Type B pancreatic cell (in vitro differentiated cells): ENCODE results near the gene NISCH. TPM values are rescaled to one million over a fixed set of nuclear protein-coding genes. Genes with fewer than 3 reads are reported as not detected.

ENCODE experiments used
- DNase-seq: peaks from one replicate; pipeline ENCODE4 v3.0.0; 2021; ENCODE audit warnings: mixed read lengths; ENCODE audit not compliant: unreplicated experiment; ENCODE audit errors: extremely low spot score
- H3K27ac Mint-ChIP-seq: 2 replicates; pipeline ENCODE4 v1.8.0; 2021; ENCODE audit warnings: mild to moderate bottlenecking, mixed read lengths
- H3K27me3 Mint-ChIP-seq: 2 replicates; pipeline ENCODE4 v1.8.0; 2021; ENCODE audit warnings: mixed read lengths
- H3K36me3 Mint-ChIP-seq: 2 replicates; pipeline ENCODE4 v1.8.0; 2021; ENCODE audit warnings: mixed read lengths
- H3K4me1 Mint-ChIP-seq: one replicate; pipeline ENCODE4 v1.8.0; 2021; ENCODE audit warnings: mixed read lengths; ENCODE audit not compliant: unreplicated experiment
- H3K4me3 Mint-ChIP-seq: 2 replicates; pipeline ENCODE4 v1.8.0; 2021; ENCODE audit warnings: mild to moderate bottlenecking, mixed read lengths
- H3K9me3 Mint-ChIP-seq: 2 replicates; pipeline ENCODE4 v1.8.0; 2021; ENCODE audit warnings: mixed read lengths
- total RNA-seq: library from RNA; stranded (reverse); gene quantifications from 2 replicates; pipeline ENCODE4 v1.2.1, GENCODE V29; 2021; ENCODE audit warnings: low replicate concordance
- TF ChIP-seq, protein P1 (sequence below): fragments of 200-600 bp; sonication (generic); conservative IDR thresholded peaks from 2 replicates; pipeline ENCODE4 v1.5.0; 2021; ENCODE audit warnings: antibody characterized with exemption, mild to moderate bottlenecking

The NISCH gene
- total RNA-seq, 1 donor from 2014 or later: 149 TPM

DNA sequence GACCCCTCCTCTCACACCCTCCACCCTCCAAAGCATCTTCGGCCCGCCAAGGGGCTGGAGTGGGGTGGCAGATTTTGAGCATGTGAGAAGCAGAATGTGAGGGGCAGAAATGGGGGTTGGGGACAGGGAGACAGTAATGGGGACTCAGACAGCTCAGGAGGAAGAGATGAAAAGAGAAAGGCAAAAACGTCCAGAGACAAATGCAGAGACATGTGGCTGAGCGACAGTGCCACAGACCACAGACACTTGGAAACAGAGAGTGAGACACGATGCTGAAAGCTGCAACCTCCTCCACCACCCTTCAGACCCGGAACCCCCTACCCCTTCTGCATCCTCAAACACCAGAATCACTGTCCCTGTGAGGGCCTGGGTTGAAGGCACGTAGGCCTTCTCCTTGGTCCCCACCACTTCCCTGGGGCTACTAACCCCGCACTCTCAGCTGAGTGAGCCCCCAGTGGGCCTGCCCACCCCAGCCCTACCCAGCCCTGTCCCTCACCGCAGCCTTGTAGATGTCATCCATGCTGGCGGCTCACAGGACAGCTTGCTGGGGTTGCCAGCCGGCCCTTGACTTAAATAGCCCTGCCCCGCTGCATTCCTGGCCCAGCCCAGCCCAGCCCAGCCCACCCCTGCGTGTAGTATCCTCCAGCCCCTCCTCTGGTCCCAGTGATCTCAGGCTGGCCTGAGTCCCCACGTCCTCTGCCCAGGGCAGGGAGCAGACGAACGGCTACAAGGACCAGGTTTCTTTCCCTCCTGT is 1.7 kb upstream of the NISCH start, which contains the start of gene TNNC1:
TSS of gene TNNC1 (minus strand) at position 546 of the 754 bp plus-strand sequence. CDS start at position 520, 26 bp downstream.
- Mint-ChIP-seq H3K4me1 (peaks cover 30% of the 10 kb centered on the region), H3K36me3 (peaks cover 6% of the 10 kb centered on the region), H3K9me3 (no peaks in the 10 kb centered on the region), H3K27me3 (no peaks in the 10 kb centered on the region), H3K27ac (peak within 1 kb of the TSS; percentile 92), H3K4me3 (peak within 1 kb of the TSS; percentile 94)
- TF ChIP-seq, protein P1, sequence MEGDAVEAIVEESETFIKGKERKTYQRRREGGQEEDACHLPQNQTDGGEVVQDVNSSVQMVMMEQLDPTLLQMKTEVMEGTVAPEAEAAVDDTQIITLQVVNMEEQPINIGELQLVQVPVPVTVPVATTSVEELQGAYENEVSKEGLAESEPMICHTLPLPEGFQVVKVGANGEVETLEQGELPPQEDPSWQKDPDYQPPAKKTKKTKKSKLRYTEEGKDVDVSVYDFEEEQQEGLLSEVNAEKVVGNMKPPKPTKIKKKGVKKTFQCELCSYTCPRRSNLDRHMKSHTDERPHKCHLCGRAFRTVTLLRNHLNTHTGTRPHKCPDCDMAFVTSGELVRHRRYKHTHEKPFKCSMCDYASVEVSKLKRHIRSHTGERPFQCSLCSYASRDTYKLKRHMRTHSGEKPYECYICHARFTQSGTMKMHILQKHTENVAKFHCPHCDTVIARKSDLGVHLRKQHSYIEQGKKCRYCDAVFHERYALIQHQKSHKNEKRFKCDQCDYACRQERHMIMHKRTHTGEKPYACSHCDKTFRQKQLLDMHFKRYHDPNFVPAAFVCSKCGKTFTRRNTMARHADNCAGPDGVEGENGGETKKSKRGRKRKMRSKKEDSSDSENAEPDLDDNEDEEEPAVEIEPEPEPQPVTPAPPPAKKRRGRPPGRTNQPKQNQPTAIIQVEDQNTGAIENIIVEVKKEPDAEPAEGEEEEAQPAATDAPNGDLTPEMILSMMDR: no peak
- DNase-seq: no peak

DNA sequence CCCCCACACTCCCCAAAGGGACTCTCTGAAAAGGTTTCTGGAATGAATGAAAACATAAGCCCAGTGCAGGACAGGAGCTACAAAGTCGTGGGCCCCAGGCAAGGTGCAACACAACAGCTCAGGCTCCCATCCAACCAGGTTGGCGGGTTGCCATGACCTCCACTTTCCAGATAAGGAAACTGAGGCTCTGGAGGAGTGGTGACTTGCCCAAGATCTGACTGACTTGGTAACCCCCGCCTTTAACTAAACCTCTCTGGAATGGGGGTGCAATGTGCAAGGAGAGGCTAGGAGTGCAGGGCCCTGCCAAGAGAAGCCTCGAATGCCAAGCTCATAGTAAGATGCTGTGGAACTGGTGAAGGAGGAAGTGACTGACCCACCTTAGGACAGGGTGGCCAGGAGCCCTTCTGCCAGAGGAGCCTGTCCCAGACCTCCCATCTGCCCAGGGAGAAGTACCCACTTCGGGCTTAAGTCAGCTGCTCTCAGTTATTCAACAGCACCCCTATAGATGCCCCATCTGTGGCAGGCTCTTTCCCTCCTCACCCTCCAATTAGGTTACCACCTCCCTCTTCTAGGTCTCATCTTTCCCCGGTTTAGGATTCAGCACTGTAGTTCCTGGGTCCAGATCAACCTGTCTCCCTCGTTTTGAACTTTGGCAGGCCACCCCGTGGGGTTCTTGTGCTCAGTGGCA is 1.0 kb upstream of the NISCH start:
- H3K36me3 Mint-ChIP-seq: peaks cover 6% of the 10 kb centered on the region
- H3K9me3 Mint-ChIP-seq: no peaks in the 10 kb centered on the region
- peaks cover 30% of the 10 kb centered on the region for H3K4me1 Mint-ChIP-seq
- DNase-seq: no peak
- peak overlapping the region; percentile 94 for H3K4me3 Mint-ChIP-seq
- no peaks in the 10 kb centered on the region for H3K27me3 Mint-ChIP-seq
- H3K27ac Mint-ChIP-seq: peak overlapping the region; percentile 92
- TF ChIP-seq, protein P1: no peak

DNA sequence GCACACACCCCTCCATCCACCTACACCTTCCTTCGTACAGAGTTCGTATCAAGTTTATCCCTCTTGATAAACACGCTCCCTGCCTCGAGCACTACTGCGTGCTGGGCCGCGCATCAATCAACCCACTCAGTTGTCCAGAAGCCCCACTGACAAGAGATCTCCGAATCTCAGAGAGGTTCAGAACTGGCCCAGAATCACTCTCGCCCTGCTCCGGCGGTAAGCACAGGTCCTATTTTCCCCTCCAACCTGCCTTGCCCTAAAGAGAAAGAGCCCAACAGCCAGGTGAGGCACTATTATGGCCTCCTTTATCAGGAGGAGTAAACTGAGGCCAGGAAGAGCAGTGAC is 494 bp upstream of the NISCH start:
- DNase-seq: no peak
- Mint-ChIP-seq H3K27ac (peak overlapping the region; percentile 92), H3K27me3 (no peaks in the 10 kb centered on the region), H3K9me3 (no peaks in the 10 kb centered on the region), H3K36me3 (peaks cover 6% of the 10 kb centered on the region), H3K4me1 (peaks cover 30% of the 10 kb centered on the region), H3K4me3 (peak overlapping the region; percentile 94)
- TF ChIP-seq, protein P1: no peak

DNA sequence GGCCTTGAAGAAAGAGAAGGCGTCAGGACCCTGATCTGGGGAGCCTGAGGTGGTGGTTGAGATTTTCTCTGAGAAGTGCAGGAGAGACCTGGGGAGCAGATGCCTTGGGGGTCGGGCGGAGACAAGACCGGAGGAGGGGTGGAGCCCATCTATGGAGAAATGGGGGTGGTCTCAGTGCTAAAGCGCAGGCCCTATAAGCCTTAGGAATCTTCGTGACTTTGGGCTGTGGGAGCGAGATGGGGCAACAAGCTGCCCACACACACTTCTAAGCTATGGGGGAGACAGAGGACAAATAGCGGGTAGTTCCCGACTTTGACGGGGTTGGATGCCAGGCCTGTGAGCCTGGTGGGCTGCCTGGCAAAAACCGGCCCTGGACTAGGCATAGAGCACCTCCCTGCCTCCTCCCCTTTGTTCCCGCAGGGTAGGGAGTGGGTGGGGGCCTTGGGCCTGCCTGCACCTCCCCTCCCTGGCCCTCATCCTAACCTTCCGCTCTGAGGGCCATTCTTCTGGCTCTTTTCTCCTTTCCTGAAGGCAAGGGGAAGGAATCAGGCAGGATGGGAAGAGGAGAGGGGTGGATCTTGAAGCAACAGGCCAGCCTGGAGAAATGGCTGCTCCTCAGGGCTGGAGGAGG is 880 bp downstream of the NISCH start:
- Mint-ChIP-seq H3K36me3 (peaks cover 6% of the 10 kb centered on the region), H3K4me3 (peak overlapping the region; percentile 94), H3K4me1 (peaks cover 30% of the 10 kb centered on the region), H3K9me3 (no peaks in the 10 kb centered on the region), H3K27ac (peak overlapping the region; percentile 83), H3K27me3 (no peaks in the 10 kb centered on the region)
- DNase-seq: no peak
- TF ChIP-seq, protein P1: no peak

DNA sequence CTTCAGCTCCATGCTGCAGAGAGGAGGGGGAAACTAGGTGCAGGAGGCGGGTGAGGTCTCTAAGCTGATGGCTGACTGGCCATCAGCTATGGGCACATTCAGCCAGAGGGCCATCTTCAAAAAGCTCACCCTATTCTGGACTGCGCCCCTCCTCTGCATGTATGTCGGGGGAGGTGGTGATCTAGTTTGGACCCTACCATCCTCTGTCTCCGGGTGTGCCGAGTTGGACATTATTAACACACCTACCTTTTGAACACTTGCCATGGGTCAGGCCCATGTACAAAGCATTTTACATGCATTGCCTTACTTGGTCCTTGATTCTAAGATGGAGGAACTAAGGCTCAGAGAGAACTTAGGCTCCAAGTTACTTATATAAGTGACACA is 1.4 kb downstream of the NISCH start:
- Mint-ChIP-seq H3K27ac (peak overlapping the region; percentile 83), H3K27me3 (no peaks in the 10 kb centered on the region)

More for the DNA sequence above, 1.4 kb downstream of the NISCH start:
- peak overlapping the region; percentile 94 for H3K4me3 Mint-ChIP-seq
- H3K36me3 Mint-ChIP-seq: peaks cover 6% of the 10 kb centered on the region
- peaks cover 30% of the 10 kb centered on the region for H3K4me1 Mint-ChIP-seq
- TF ChIP-seq, protein P1: no peak
- no peak for DNase-seq
- no peaks in the 10 kb centered on the region for H3K9me3 Mint-ChIP-seq
